Measurements from ENCODE around the gene IFNL4.

DNA sequence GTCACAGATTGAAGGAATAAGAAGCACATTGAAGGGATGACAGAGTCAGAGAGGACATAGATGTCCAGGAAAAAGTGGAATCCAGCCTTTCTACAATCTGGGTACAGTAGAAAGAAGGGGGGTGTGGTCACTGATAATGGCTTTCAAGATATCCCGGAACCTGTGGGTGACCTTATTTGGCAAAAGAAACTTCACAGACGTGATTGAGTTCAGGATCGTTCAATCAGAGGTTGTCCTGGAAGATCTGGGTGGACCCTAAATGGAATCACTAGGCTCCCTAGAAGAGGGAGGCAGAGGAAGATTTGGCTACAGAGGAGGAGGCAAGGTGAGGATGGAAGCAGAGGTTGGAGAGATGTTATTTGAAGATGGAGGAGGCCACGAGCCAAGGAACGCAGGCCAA, 31.6 kb downstream of the IFNL4 start:
- no peak for TF ChIP-seq CTCF (IDR thresholded peaks at IDR 0.05)
- no peak for TF ChIP-seq EP300 (IDR thresholded peaks at IDR 0.05)
